ENCODE data around the gene PRR5.

Gene PRR5

DNA sequence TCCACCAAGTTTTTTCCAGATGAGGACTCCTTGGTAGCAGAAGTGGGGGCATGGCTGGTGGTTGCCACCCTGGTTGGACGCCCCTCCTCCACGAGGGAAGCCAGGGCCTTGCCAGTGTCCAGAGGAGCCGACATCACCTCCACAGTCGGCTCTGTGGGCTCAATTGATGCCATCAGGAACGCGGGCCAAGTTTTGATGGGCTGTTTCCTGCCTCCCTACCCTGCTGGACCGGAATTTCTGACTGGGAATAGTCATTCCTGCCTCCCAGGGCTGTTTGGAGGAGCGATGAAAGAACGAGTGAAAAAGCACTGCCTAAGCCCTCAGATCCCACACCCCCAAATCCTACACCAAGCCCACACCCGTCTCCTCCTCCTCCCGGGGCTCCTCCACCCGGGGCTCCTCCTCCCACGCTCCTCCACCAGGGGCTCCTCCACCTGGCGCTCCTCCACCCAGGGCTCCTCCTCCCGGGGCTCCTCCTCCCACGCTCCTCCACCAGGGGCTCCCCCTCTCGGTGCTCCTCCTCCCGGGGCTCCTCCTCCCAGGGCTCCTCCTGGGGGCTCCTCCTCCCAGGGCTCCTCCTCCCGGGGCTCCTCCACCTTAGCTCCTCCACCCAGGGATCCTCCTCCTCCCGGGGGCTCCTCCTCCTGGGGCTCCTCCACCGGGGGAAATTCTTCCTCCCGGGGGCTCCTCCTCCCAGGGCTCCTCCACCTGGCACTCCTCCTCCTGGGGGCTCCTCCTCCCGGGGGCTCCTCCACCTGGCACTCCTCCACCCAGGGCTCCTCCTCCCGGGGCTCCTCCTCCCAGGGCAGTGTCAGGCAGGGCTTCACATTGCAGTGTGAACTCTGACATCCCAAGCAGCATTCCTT is 10.0 kb upstream of the PRR5 start:
- in situ Hi-C loops (cut with HindIII; ENCODE audit: low sequenced_read_pairs) = no loop called here

DNA sequence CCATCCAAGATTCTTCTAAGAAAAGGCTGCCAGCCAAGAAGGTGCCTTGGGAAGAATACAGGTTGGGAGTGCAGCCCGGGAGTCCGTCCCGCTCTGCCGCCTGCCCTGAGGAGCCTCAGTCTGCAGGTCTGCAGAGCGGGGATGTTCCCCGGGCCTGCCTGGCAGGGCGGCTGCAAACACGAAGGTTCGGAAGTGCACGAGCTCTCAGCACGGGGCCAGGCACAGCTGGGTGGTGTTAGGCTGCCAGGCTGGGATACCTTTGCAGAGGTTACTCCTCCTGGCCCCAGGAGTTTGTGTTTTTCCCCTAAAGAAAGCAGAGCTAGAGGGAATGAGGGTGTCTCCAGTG is 9.4 kb upstream of the PRR5 start:
- in situ Hi-C loops (cut with HindIII; ENCODE audit: low sequenced_read_pairs) = no loop called here

GRCh38 chr22:44693145-44693544 is 8.9 kb upstream of the PRR5 start:
- in situ Hi-C loops (cut with HindIII; ENCODE audit: low sequenced_read_pairs) = no loop called here

DNA sequence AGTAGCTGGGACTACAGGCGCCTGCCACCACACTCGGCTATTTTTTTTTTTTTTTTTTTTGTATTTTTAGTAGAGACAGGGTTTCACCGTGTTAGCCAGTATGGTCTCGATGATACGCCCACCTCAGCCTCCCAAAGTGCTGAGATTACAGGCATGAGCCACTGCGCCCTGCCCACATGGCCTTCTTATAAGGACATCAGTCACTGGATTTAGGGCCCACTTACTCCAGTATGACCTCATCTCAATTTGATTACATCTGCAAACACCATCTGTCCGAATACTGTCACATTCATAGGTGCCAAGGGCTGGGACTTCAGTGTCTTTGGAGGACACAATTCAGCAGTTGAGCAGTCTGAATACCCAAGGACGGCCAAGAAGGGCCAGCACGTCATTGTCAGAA is 8.2 kb upstream of the PRR5 start:
- in situ Hi-C loops (cut with HindIII; ENCODE audit: low sequenced_read_pairs) = no loop called here

DNA sequence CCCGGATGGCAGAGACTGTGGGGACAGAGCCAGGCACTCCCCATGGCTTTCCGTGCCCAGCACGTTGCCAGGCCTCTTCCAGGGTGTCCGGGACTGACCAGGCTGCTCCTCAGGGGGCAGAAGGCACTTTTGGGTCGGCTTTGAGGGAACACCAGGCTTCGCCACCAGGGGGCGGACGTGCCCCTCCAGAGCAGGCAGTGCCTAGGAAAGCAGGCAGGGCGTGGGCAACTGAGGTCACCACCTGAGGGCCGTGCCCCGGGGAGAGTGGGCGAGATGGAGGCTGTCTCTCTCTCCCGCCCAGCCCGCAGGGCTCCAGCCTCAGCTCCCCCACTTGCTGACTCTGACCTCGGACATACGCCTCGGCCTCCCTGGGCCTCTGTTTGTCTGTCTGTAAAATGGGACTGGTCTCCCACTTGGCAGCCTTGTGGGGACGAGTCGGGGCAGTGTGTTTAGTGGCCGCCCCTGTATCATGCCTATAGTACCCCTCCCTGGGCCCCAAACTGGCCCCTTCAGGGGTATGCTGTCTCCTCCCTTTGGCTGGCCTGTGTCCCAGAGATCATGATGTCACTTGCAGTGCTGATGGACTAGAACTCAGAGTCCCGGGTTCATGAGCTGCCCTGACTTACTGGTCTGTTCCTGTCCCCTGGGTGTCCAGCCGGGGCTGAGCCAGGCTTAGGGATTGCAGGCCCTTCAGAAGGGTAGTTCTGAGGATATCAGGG is 4.4 kb upstream of the PRR5 start:
- in situ Hi-C loops (cut with HindIII; ENCODE audit: low sequenced_read_pairs) = no loop called here

- in situ Hi-C loops (cut with HindIII; ENCODE audit: low sequenced_read_pairs) = no loop called here
These were observed 3.2 kb upstream of the PRR5 start for GRCh38 chr22:44698531-44699421.

DNA sequence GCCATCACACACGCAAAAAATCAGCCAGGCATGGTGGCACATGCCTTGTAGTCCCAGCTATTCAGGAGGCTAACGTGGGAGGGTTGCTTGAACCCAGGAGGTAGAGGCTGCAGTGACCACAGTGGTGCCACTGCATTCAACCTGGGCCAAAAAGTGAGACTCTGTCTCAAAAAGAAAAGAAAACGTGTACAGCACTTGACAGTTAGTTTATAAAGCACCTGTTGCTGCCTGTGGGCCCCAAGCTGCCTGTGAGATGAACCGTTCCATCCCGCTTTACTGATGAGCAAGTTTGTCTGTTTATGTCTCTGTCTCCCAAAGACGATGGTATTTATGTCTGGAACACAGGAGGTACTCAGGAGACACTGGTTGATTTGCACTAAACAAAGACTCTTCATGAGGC is 1.5 kb upstream of the PRR5 start:
- in situ Hi-C loops (cut with HindIII; ENCODE audit: low sequenced_read_pairs) = no loop called here

GRCh38 chr22:44701187-44701790 is 715 bp upstream of the PRR5 start:
- in situ Hi-C loops (cut with HindIII; ENCODE audit: low sequenced_read_pairs) = no loop called here

DNA sequence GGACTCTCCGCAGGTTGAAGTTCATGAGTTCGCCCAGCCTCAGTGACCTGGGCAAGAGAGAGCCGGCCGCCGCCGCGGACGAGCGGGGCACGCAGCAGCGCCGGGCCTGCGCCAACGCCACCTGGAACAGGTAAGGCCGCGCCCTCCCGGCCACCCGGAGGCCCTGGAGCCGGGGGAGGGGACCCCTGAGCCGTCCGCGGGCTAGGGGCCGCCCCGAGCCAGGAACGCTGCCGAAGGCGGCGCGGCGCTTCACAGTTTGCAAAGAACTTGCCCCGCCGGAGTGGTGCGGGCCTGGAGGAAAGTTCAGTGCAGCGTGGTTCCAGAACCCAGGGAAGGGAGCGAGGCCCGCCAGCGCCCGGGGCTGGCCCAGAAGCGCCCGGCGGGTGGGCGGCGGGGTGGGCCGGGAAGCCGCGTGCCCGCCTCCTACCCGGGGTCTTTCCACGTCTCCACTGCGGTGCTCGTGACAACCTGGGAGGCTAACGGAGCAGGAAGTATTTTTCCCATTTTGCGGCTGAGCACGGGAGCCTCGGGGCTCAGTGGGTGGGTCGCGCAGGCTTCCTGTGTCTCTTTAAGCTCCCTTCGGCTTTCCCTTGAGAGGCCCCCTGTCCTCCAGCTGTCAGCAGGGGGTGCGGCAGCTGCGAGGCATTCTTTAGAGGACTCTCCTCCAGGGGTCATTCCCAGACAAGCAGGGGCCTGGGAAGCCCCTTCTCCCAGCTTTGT is 635 bp downstream of the PRR5 start:
- in situ Hi-C loops (cut with HindIII; ENCODE audit: low sequenced_read_pairs) = no loop called here

DNA sequence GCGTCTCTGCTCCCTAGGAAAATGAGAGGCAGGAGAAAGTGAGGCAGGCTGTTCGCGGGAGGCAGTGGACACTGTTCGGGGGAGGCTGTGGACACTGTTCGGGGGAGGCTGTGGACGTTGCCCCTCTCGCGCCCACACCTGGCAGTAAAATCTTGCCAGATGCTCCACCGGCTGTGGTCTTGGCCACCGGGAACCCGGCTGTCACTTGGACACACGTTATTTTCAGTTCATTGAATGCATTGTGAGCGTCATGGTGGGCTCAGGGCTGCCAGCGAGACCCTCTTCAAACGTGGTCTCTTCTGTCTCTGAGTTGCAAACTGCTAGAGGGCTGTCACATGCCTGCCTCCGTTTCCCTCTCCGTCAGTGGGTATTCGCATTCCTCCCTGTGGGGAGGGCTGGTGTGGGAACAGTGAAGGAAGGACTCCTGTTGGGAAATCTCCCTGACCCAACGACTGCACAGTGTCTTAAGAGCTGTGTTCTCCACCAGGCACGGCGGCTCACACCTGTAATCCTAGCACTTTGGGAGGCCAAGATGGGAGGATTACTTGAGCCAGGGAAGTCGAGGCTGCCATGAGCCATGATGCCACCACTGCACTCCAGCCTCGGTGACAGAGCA is 1.4 kb downstream of the PRR5 start:
- in situ Hi-C loops (cut with HindIII; ENCODE audit: low sequenced_read_pairs) = no loop called here

GRCh38 chr22:44704159-44705021 is 2.4 kb downstream of the PRR5 start:
- in situ Hi-C loops (cut with HindIII; ENCODE audit: low sequenced_read_pairs) = no loop called here

GRCh38 chr22:44705022-44705297 is 3.0 kb downstream of the PRR5 start:
- in situ Hi-C loops (cut with HindIII; ENCODE audit: low sequenced_read_pairs) = no loop called here

GRCh38 chr22:44706488-44706887 is 4.5 kb downstream of the PRR5 start:
- in situ Hi-C loops (cut with HindIII; ENCODE audit: low sequenced_read_pairs) = no loop called here

DNA sequence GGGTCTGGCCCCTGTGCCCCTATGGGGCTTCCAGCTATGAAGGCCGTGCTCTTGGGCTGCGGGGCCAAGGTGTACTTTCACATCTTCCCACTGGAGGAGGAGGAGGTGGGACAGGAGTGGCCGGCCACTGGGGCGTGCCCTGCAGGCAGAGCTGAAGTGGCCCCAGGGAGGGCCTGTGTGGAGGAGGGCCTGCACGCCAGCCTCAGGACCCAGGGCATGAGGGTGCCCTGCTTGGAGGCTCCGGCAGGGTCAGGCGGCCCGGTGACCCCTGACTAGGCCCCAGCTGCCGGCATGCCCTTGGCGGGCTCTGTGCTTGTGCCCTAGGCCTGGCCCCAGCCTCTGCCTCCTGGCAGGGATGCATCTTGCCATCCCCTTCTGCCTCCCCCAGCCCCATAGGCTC is 5.2 kb downstream of the PRR5 start:
- in situ Hi-C loops (cut with HindIII; ENCODE audit: low sequenced_read_pairs) = no loop called here

DNA sequence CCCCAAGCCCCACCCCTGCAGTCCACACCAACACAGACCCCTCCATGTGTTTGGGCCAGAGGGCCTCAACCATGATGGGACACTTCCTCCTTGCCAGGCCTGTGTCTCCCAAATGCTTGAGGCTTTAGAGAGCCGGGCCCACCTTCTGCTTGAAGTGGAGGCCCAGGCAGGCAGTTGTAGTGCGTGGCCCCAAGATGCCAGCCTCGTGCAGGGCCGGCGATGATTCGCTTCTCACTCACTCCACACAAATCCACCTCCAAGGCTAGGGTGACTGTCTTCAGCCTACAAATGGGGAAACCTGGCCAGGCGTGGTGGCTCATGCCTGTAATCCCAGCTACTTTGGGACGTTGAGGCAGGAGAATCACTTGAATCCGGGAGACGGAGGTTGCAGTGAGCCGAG is 5.7 kb downstream of the PRR5 start:
- in situ Hi-C loops (cut with HindIII; ENCODE audit: low sequenced_read_pairs) = no loop called here

DNA sequence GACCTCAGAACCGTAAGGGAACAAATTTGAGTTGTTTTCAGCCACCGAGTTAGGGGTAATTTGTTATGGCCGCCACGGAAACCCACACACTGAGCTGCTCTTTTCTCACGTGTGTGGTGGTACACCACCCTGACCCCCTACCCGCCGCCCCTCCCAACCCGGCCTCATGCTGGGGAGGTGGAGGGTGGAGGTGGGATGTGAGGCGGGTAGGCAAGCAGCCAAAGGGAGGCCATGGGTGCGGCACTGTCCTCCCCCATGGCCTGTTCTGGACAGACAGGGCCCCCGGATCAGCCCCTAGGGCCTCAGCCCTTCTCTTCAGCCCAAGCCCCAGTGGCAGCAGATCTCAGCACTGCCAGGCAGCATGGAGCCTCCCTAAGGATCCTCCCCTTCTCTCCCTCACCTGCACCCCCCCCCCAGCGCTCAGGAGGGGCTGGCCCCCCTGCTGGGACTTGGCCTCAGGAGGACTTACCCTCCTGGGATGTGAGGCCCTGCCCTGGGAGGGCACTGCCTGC is 7.9 kb downstream of the PRR5 start:
- in situ Hi-C loops (cut with HindIII; ENCODE audit: low sequenced_read_pairs) = no loop called here

- in situ Hi-C loops (cut with HindIII; ENCODE audit: low sequenced_read_pairs) = no loop called here
These were observed 8.7 kb downstream of the PRR5 start for GRCh38 chr22:44710474-44711240.

- in situ Hi-C loops (cut with HindIII; ENCODE audit: low sequenced_read_pairs) = no loop called here
These were observed 9.2 kb downstream of the PRR5 start for GRCh38 chr22:44711241-44711560.

All from endothelial cell of hepatic sinusoid (primary cell).